Lower leg skin (tissue), 3 donors: ENCODE data around the gene CCDC127.

ENCODE experiments used
- POLR2A ChIP-seq, 2 donors: fragments of 450-650 bp; IDR thresholded peaks; one replicate each; pipeline ENCODE4 v1.6.1; 2016 to 2017; ENCODE audit warnings: antibody characterized with exemption in 2 of 2, mild to moderate bottlenecking in 1 of 2, moderate library complexity in 1 of 2
- TF ChIP-seq, protein P1 (sequence below), 3 donors: fragments of 450-650 bp; IDR thresholded peaks; one replicate each; pipeline ENCODE4 v1.5.1; 2016; ENCODE audit warnings: antibody characterized with exemption in 3 of 3, mild to moderate bottlenecking in 3 of 3, moderate library complexity in 2 of 3

DNA sequence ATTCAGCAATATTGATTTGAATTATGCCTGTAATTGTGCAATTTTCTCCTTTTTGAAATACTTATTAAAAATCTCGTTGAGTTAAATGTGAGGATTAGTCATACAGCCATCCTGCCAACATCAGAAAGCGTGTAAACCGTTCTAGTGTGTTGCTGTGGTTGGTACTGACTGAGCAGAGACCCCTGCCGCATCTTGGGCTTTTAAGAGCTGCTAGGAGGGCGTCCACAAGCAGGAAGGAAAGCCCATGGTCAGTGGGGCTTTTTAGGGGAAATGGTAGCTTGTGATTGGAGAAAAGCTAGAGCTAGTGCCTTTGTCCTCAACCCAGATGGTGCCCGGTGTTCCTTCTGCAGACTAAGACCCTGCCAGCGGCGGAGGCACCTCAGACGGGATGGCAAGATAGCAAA lies 1.5 kb upstream of the CCDC127 start:
- TF ChIP-seq, protein P1, sequence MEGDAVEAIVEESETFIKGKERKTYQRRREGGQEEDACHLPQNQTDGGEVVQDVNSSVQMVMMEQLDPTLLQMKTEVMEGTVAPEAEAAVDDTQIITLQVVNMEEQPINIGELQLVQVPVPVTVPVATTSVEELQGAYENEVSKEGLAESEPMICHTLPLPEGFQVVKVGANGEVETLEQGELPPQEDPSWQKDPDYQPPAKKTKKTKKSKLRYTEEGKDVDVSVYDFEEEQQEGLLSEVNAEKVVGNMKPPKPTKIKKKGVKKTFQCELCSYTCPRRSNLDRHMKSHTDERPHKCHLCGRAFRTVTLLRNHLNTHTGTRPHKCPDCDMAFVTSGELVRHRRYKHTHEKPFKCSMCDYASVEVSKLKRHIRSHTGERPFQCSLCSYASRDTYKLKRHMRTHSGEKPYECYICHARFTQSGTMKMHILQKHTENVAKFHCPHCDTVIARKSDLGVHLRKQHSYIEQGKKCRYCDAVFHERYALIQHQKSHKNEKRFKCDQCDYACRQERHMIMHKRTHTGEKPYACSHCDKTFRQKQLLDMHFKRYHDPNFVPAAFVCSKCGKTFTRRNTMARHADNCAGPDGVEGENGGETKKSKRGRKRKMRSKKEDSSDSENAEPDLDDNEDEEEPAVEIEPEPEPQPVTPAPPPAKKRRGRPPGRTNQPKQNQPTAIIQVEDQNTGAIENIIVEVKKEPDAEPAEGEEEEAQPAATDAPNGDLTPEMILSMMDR (IDR thresholded peaks at IDR 0.05) = no peak
- TF ChIP-seq POLR2A (IDR thresholded peaks at IDR 0.05) = no peak
